ENCODE measurements around the gene MAGI3. TPM values are rescaled to one million over a fixed set of nuclear protein-coding genes. Genes with fewer than 3 reads are reported as not detected.

MAGI3 gene
- total and polyA plus RNA-seq, 2 of the 13 experiments (the other 11 are each of a cell fraction or from before 2014, with no cell fraction given) = 4.0 to 11.8 TPM

- TF ChIP-seq PHF20 (CRISPR knock-in tag; IDR thresholded peaks at IDR 0.05) (no peak), ZNF205 (CRISPR knock-in tag; IDR thresholded peaks at IDR 0.05) (no peak), ZZZ3 (CRISPR knock-in tag; IDR thresholded peaks at IDR 0.05; ENCODE audit: borderline replicate concordance) (no peak), ZMYM2 (CRISPR knock-in tag; IDR thresholded peaks at IDR 0.05) (no peak), SALL1 (CRISPR knock-in tag; IDR thresholded peaks at IDR 0.05) (peak; percentile 65), PATZ1 (CRISPR knock-in tag; IDR thresholded peaks at IDR 0.05) (peak; percentile 54), RBAK (CRISPR knock-in tag; IDR thresholded peaks at IDR 0.05) (no peak), AFF4 (CRISPR knock-in tag; IDR thresholded peaks at IDR 0.05) (no peak), IRF2 (CRISPR knock-in tag; IDR thresholded peaks at IDR 0.05) (0 out of 2 replicates have a peak, but pooled peaks have one; percentile 3), ZSCAN29 (CRISPR knock-in tag; conservative IDR thresholded peaks at IDR 0.05) (peak; percentile 88), PCBP2 (optimal IDR thresholded peaks at IDR 0.05; ENCODE audit: low read depth, low read length, poor library complexity, severe bottlenecking) (no peak), MED8 (CRISPR knock-in tag; IDR thresholded peaks at IDR 0.05; ENCODE audit: insufficient replicate concordance) (peak; percentile 29), KDM5A (IDR thresholded peaks at IDR 0.05; ENCODE audit: borderline replicate concordance, low read length) (peak; percentile 47; the same call in 1 of the 2 replicates), E2F5 (CRISPR knock-in tag; conservative IDR thresholded peaks at IDR 0.05) (no peak), ZNF761 (CRISPR knock-in tag; conservative IDR thresholded peaks at IDR 0.05) (0 out of 2 replicates have a peak, but pooled peaks have one; percentile 85), FUBP1 (CRISPR knock-in tag; IDR thresholded peaks at IDR 0.05; ENCODE audit: borderline replicate concordance) (no peak), HBP1 (CRISPR knock-in tag; IDR thresholded peaks at IDR 0.05; ENCODE audit: low read depth) (peak; percentile 51; the same call in 1 of the 2 replicates), ZNF124 (CRISPR knock-in tag; IDR thresholded peaks at IDR 0.05) (peak; percentile 35; the same call in 1 of the 2 replicates)
Measured at GRCh38 chr1:113389953-113390834, at the start of gene MAGI3 (continued).
